Fibroblast of lung (primary cell): ENCODE results near the gene INMT. TPM values are rescaled to one million over a fixed set of nuclear protein-coding genes. Genes with fewer than 3 reads are reported as not detected.

Experiments
- DNase-seq, 2 donors: peaks; one replicate each; pipeline versions ENCODE4 v3.0.0 to v3.0.0-alpha.2; 2010; ENCODE audit warnings: low read depth in 2 of 2
- H2AFZ ChIP-seq: 2 replicates; pipeline ENCODE4 v1.5.1; 2012; ENCODE audit warnings: low read length, control low read depth, inconsistent platforms
- H3K27ac ChIP-seq: 2 replicates; pipeline ENCODE4 v1.5.1; 2011; ENCODE audit warnings: low read length, control low read depth; ENCODE audit not compliant: insufficient read depth
- H3K27me3 ChIP-seq: 2 replicates; pipeline ENCODE4 v1.5.1; 2011; ENCODE audit warnings: mild to moderate bottlenecking, low read length; ENCODE audit not compliant: control insufficient read depth, insufficient read depth
- H3K36me3 ChIP-seq: 2 replicates; pipeline ENCODE4 v1.5.1; 2011; ENCODE audit warnings: low read length; ENCODE audit not compliant: control insufficient read depth, insufficient read depth
- H3K4me1 ChIP-seq: 2 replicates; pipeline ENCODE4 v1.5.1; 2011; ENCODE audit warnings: low read length; ENCODE audit not compliant: control insufficient read depth, insufficient read depth; ENCODE audit errors: extremely low read depth
- H3K4me2 ChIP-seq: 2 replicates; pipeline ENCODE4 v1.5.1; 2011; ENCODE audit warnings: low read length, control low read depth; ENCODE audit not compliant: insufficient read depth; ENCODE audit errors: extremely low read depth
- H3K4me3 ChIP-seq, 4 experiments: fragments of 200-600 bp in 1 of 4; sonication (generic) in 1 of 4; replicated peaks in 1 of 4; 2 replicates each; pipeline ENCODE4 v1.5.1; 2011 to 2016; ENCODE audit warnings: low read length in 4 of 4, low read depth in 3 of 4, mild to moderate bottlenecking in 3 of 4, control low read depth in 2 of 4, inconsistent platforms in 1 of 4, mixed read lengths in 1 of 4; ENCODE audit not compliant: insufficient read depth in 1 of 4; ENCODE audit errors: control extremely low read depth in 1 of 4
- H3K79me2 ChIP-seq: 2 replicates; pipeline ENCODE4 v1.5.1; 2012; ENCODE audit warnings: mild to moderate bottlenecking, low read length, inconsistent platforms; ENCODE audit not compliant: control insufficient read depth, insufficient read depth
- H3K9ac ChIP-seq: 2 replicates; pipeline ENCODE4 v1.5.1; 2011; ENCODE audit warnings: mild to moderate bottlenecking, low read length, control low read depth; ENCODE audit not compliant: insufficient read depth
- H3K9me3 ChIP-seq: 2 replicates; pipeline ENCODE4 v1.5.1; 2012; ENCODE audit warnings: low read depth, low read length; ENCODE audit not compliant: control insufficient read depth, insufficient read depth
- H4K20me1 ChIP-seq: 2 replicates; pipeline ENCODE4 v1.5.1; 2011; ENCODE audit warnings: low read length; ENCODE audit not compliant: control insufficient read depth, insufficient read depth; ENCODE audit errors: extremely low read depth
- CTCF ChIP-seq, 2 donors: IDR thresholded peaks in 1 of 2; conservative IDR thresholded peaks in 1 of 2; 1 replicate in 1 of 2; 2 replicates in 1 of 2; pipeline ENCODE4 v1.5.1; 2011 to 2012; ENCODE audit warnings: low read length in 2 of 2, control low read depth in 1 of 2, inconsistent platforms in 1 of 2, low read depth in 1 of 2, mild to moderate bottlenecking in 1 of 2
- EZH2 ChIP-seq: IDR thresholded peaks from 2 replicates; pipeline ENCODE4 v1.5.1; 2012; ENCODE audit warnings: low read length, control low read depth, mild to moderate bottlenecking; ENCODE audit errors: missing control alignments
- polyA plus RNA-seq, 2 donors: library from polyadenylated mRNA; depleted of rRNA in 1 of 2; stranded (reverse) in 1 of 2; unstranded in 1 of 2; fragments of >200 nt; gene quantifications; 2 replicates each; pipeline ENCODE4 v1.2.1, GENCODE V29; 2011 to 2012; ENCODE audit warnings: missing spikeins in 1 of 2
- total RNA-seq: library from RNA; depleted of rRNA; stranded (reverse); fragments of >200 nt; gene quantifications from 2 replicates; pipeline ENCODE4 v1.2.1, GENCODE V29; 2014

INMT gene
- total and polyA plus RNA-seq, 2 donors (not counting 1 experiment from before 2014, with no cell fraction given): 75.8 to 237 TPM

GRCh38 chr7:30770845-30771173 lies 18.9 kb downstream of the INMT start:
- Histone ChIP-seq H3K27ac (no peak overlapping the region), H3K9ac (peak overlapping the region; percentile 79)
- TF ChIP-seq CTCF (conservative IDR thresholded peaks at IDR 0.05 in 1 of 2, IDR thresholded peaks at IDR 0.05 in 1 of 2; ENCODE audit: low read depth in 1 of 2, low read length in 2 of 2) (no peak), EZH2 (no peak)

GRCh38 chr7:30771174-30771879 lies 19.4 kb downstream of the INMT start, which contains the start of gene MINDY4:
Gene MINDY4 (plus strand): TSS chr7:30771417. CDS start chr7:30771494, 77 bp downstream.
- H3K27ac ChIP-seq: peak within 1 kb of the TSS; percentile 73
- H3K9me3 ChIP-seq: no peaks in the 10 kb centered on the region
- peaks cover 12% of the 10 kb centered on the region for H3K79me2 ChIP-seq
- peak within 1 kb of the TSS; percentile 79 for H3K9ac ChIP-seq
- no peaks in the 10 kb centered on the region for H3K27me3 ChIP-seq
- peak within 1 kb of the TSS; percentile 95 for H3K4me2 ChIP-seq
- peak within 1 kb of the TSS; percentile 55 for H2AFZ ChIP-seq
- H4K20me1 ChIP-seq: no peaks in the 10 kb centered on the region
- peaks cover 8% of the 10 kb centered on the region for H3K4me1 ChIP-seq
- H3K4me3 ChIP-seq: peak within 1 kb of the TSS; percentile 62 to 93 (median 77)
- TF ChIP-seq CTCF (conservative IDR thresholded peaks at IDR 0.05 in 1 of 2, IDR thresholded peaks at IDR 0.05 in 1 of 2; ENCODE audit: low read depth in 1 of 2, low read length in 2 of 2): peak in 1 of 2 donors; percentile 22
- no peak for TF ChIP-seq EZH2
- DNase-seq: peak; percentile 81 to 85
- H3K36me3 ChIP-seq: no peaks in the 10 kb centered on the region

More at GRCh38 chr7:30770845-30771173, 18.9 kb downstream of the INMT start:
- Histone ChIP-seq H2AFZ (peak overlapping the region; percentile 1), H3K4me1 (peaks cover 8% of the 10 kb centered on the region), H3K4me2 (peak overlapping the region; percentile 21), H3K9me3 (no peaks in the 10 kb centered on the region), H3K79me2 (peaks cover 12% of the 10 kb centered on the region), H3K4me3 (peak overlapping the region in 2 of 4 experiments; percentile 30 to 84), H4K20me1 (no peaks in the 10 kb centered on the region), H3K27me3 (no peaks in the 10 kb centered on the region), H3K36me3 (no peaks in the 10 kb centered on the region)
- DNase-seq: no peak

GRCh38 chr7:30771880-30772425 lies 20.0 kb downstream of the INMT start:
- peak overlapping the region; percentile 62 to 93 (median 77) for H3K4me3 ChIP-seq
- DNase-seq: peak in 1 of 2 donors; percentile 8
- H3K4me1 ChIP-seq: peaks cover 8% of the 10 kb centered on the region
- H3K27ac ChIP-seq: peak overlapping the region; percentile 73
- H3K36me3 ChIP-seq: no peaks in the 10 kb centered on the region
- peak overlapping the region; percentile 95 for H3K4me2 ChIP-seq
- no peaks in the 10 kb centered on the region for H3K9me3 ChIP-seq
- no peaks in the 10 kb centered on the region for H3K27me3 ChIP-seq
- peak overlapping the region; percentile 79 for H3K9ac ChIP-seq
- peak overlapping the region; percentile 55 for H2AFZ ChIP-seq
- peaks cover 12% of the 10 kb centered on the region for H3K79me2 ChIP-seq
- no peak for TF ChIP-seq EZH2
- no peak for TF ChIP-seq CTCF (conservative IDR thresholded peaks at IDR 0.05 in 1 of 2, IDR thresholded peaks at IDR 0.05 in 1 of 2; ENCODE audit: low read depth in 1 of 2, low read length in 2 of 2)
- H4K20me1 ChIP-seq: no peaks in the 10 kb centered on the region
